ENCODE results near the gene CTDSPL. TPM values are rescaled to one million over a fixed set of nuclear protein-coding genes. Genes with fewer than 3 reads are reported as not detected.

The CTDSPL gene, protein sequence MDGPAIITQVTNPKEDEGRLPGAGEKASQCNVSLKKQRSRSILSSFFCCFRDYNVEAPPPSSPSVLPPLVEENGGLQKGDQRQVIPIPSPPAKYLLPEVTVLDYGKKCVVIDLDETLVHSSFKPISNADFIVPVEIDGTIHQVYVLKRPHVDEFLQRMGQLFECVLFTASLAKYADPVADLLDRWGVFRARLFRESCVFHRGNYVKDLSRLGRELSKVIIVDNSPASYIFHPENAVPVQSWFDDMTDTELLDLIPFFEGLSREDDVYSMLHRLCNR
- total RNA-seq = 33.7 and 48.0 TPM in 2 replicates

DNA sequence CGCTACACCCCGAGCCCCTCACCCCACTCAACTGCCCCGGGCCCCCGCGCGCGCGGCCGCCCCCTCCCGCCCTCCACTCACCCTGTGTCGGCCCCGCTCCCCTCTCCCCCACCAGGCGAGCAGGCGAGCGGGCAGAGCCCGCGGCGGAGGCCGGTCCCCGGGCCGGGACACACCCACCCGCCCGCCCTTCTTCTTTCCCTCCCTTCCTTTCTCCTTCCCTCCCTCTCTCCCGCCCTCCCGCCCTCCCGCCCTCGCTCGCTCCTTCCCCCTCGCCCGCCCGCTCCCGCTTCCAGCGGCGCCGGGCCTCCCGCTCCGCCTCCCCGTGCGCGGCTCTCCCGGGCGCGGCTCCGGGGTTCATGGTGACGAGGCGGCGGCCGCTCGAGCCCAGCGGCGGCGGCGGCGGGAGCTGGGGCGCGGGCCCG is at the start of gene CTDSPL:
Gene CTDSPL (plus strand): TSS at position 261 of the 422 bp plus-strand sequence. CDS start 320 bp downstream, outside the sequence.

DNA sequence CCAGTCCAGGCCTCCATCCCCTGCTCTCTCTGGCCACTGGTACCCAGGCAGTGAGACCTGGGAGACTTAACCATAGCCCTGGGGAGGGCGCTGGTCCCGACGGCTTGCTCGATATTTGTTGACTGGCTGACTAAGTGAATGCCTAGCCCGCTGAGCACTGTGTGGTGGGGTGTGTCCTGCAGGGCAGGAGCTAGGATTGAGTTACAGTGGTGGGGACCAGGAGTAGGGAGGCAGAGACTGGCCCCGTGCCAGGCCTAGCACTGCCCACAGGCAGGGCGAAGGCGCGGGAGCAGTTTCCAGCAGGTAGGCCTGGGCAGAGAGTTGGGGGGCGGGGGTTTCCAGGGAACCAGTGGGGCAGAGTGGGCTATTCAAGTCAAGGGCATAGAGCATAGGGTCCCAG is 128.8 kb downstream of the CTDSPL start, which contains the start of gene VILL:
Gene VILL (plus strand): TSS at position 260 of the 400 bp plus-strand sequence. CDS start 2,887 bp downstream, outside the sequence.

DNA sequence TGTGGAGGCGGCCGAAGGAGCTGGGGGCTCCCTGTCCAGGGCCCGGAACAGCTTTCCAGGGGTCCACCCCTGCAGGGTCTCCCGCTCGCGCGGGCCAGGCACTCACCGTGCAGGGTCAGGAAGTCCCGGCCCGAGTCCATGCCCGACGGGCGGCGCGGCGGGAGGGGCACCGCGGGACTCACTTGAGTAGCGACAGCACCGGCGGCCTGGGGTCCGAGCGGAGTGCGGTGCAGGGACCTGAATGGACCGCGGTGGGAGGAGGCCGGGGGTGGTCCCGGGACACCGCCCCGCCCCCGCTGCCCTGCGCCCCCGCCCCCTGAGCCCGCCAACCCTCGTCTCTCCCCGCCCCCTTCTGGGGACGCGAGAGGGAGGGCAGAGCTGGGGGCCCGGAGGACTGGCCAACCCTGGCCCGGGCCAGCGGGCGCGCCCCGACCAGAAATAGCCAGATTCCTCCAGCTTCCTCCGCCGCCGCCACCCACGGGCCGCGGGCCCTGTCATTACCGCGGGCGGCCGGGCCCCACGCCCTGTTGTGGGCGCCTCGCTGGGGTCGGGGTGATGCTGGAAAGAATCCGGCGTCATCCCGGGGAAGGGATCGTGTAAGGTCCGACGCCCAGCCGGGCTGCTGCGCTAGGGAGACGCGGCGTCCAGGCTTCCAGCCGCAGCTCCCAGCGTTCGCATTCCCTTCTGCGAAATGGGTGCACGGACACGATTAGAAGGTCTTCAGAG is 167.9 kb downstream of the CTDSPL start, which contains the start of gene PLCD1:
Gene PLCD1 (minus strand): TSS at position 243 of the 726 bp plus-strand sequence. CDS start 103 bp downstream, at position 140.

Small RNAs within 50 kb of the gene (small RNA-seq; reads per million reads assigned to genes)
- 15.8 reads per million, percentile 97 among the genes with 10 or more reads in this experiment for gene MIR26A1
- gene RF00019 = not detected

Other genes starting within 250 kb of the CTDSPL start
- 5.8 and 7.2 TPM in 2 replicates for gene VILL, start 128.9 kb downstream of the CTDSPL start, total RNA-seq
- 11.7 and 14.7 TPM in 2 replicates for gene PLCD1, start 167.8 kb downstream of the CTDSPL start, total RNA-seq
- gene DLEC1, start 177.3 kb downstream of the CTDSPL start, total RNA-seq = under 0.01 TPM in 1 of 2 replicates, not detected in the other